GM12878 (cell line): Measurements from ENCODE around the gene C1QTNF7. TPM values are rescaled to one million over a fixed set of nuclear protein-coding genes. Genes with fewer than 3 reads are reported as not detected.

ENCODE experiments used
- ATAC-seq: fragments of 200-7000 bp; cut with Tn5 transposase; 3 replicates; pipeline ENCODE4 v1.9.1; 2020; ENCODE audit warnings: mild to moderate bottlenecking, moderate library complexity
- BruUV-seq: library from RNA; stranded (reverse); fragments of 400-500 nt; replicated peaks from 2 replicates; lab custom pipeline; 2021; lab: Mats Ljungman, UMichigan
- CTCF ChIA-PET: fragments of 300-600 bp; sonication (Branson Sonifier 250); formaldehyde crosslinking; extraction: SDS; loops from one replicate; lab custom pipeline; 2021; ENCODE audit warnings: inconsistent platforms; lab: Yijun Ruan, JAX
- POLR2A ChIA-PET: fragments of 350-600 bp; formaldehyde crosslinking; extraction: SDS; loops from one replicate; lab custom pipeline; 2021; ENCODE audit warnings: inconsistent platforms; lab: Charles Lee
- RAD21 ChIA-PET: fragments of 300-600 bp; sonication (Branson Sonifier 250); formaldehyde crosslinking; loops from one replicate; lab custom pipeline; 2023; ENCODE audit warnings: antibody characterized with exemption; ENCODE audit not compliant: unreplicated experiment; lab: Charles Lee
- SMC1A ChIA-PET: fragments of 300-600 bp; sonication (Branson Sonifier 250); formaldehyde crosslinking; loops from one replicate; lab custom pipeline; 2023; ENCODE audit not compliant: unreplicated experiment, uncharacterized antibody; lab: Charles Lee
- DNase-seq: peaks from one replicate; pipeline ENCODE4 v3.0.0-alpha.2; 2011; ENCODE audit warnings: low read depth, low spot score
- FAIRE-seq: peaks from 3 replicates; lab custom pipeline; 2011; peaks lifted over from hg19 to GRCh38; lab: Jason Lieb, UNC
- H2AFZ ChIP-seq: 2 replicates; pipeline ENCODE4 v1.6.0; 2011; ENCODE audit warnings: low read depth, low read length, control low read depth; ENCODE audit not compliant: control insufficient read depth
- H3K27ac ChIP-seq: 2 replicates; pipeline ENCODE4 v1.5.1; 2011; ENCODE audit warnings: control low read depth; ENCODE audit not compliant: control insufficient read depth, insufficient read depth
- H3K27me3 ChIP-seq, 2 experiments: replicated peaks in 1 of 2; 2 replicates each; pipeline versions ENCODE4 v1.6.0 to v1.6.1; 2011; ENCODE audit warnings: low read length in 1 of 2; ENCODE audit not compliant: control insufficient read depth in 2 of 2, insufficient read depth in 2 of 2
- H3K36me3 ChIP-seq, 2 experiments: 2 replicates each; pipeline ENCODE4 v1.5.1; 2011; ENCODE audit warnings: low read length in 1 of 2; ENCODE audit not compliant: control insufficient read depth in 2 of 2, insufficient read depth in 2 of 2
- H3K4me1 ChIP-seq: 2 replicates; pipeline ENCODE4 v1.6.1; 2011; ENCODE audit warnings: mild to moderate bottlenecking, low read length, moderate library complexity, mixed read lengths; ENCODE audit not compliant: control insufficient read depth, insufficient read depth
- H3K4me2 ChIP-seq: 2 replicates; pipeline ENCODE4 v1.6.0; 2011; ENCODE audit warnings: control low read depth; ENCODE audit not compliant: control insufficient read depth, insufficient read depth
- H3K4me3 ChIP-seq: fragments of 200-600 bp; sonication (generic); 2 replicates; pipeline ENCODE4 v1.5.1; 2016
- H3K79me2 ChIP-seq: 2 replicates; pipeline ENCODE4 v1.6.0; 2011; ENCODE audit warnings: low read length; ENCODE audit not compliant: control insufficient read depth, insufficient read depth
- H3K9ac ChIP-seq: 2 replicates; pipeline ENCODE4 v1.8.0; 2011; ENCODE audit warnings: low read length, control low read depth, mixed read lengths; ENCODE audit not compliant: control insufficient read depth, insufficient read depth
- H3K9me3 ChIP-seq: replicated peaks from 3 replicates; pipeline ENCODE4 v1.5.1; 2011; ENCODE audit warnings: mild to moderate bottlenecking, low read length; ENCODE audit not compliant: control insufficient read depth, insufficient read depth
- H4K20me1 ChIP-seq: 2 replicates; pipeline ENCODE4 v1.6.0; 2011; ENCODE audit not compliant: control insufficient read depth, insufficient read depth
- ETV6 ChIP-seq, 2 experiments: fragments of 450-650 bp in 1 of 2; IDR thresholded peaks in 1 of 2; conservative IDR thresholded peaks in 1 of 2; 2 replicates each; pipeline ENCODE4 v1.6.1; 2014; ENCODE audit warnings: antibody characterized with exemption in 1 of 2, borderline replicate concordance in 1 of 2, low read depth in 1 of 2, mild to moderate bottlenecking in 1 of 2, moderate library complexity in 1 of 2
- HDAC2 ChIP-seq: fragments of 200-600 bp; sonication (generic); IDR thresholded peaks from 2 replicates; pipeline ENCODE4 v1.6.1; 2017
- NFXL1 ChIP-seq: fragments of 450-650 bp; IDR thresholded peaks from 2 replicates; pipeline ENCODE4 v1.6.1; 2017; ENCODE audit warnings: antibody characterized with exemption, mild to moderate bottlenecking, borderline replicate concordance
- SP1 ChIP-seq: IDR thresholded peaks from one replicate; pipeline ENCODE4 v1.6.1; 2011; ENCODE audit warnings: low read depth, low read length
- TAF1 ChIP-seq: IDR thresholded peaks from 2 replicates; pipeline ENCODE4 v1.6.1; 2011; ENCODE audit warnings: mild to moderate bottlenecking, low read depth, low read length, borderline replicate concordance
- ZNF207 ChIP-seq: fragments of 450-650 bp; IDR thresholded peaks from 2 replicates; pipeline ENCODE4 v1.6.1; 2014; ENCODE audit warnings: antibody characterized with exemption, mild to moderate bottlenecking, borderline replicate concordance
- ZNF217 ChIP-seq: fragments of 450-650 bp; IDR thresholded peaks from 2 replicates; pipeline ENCODE4 v1.6.1; 2017; ENCODE audit warnings: antibody characterized with exemption, mild to moderate bottlenecking
- ZNF384 ChIP-seq: IDR thresholded peaks from 2 replicates; pipeline ENCODE4 v1.6.1; 2012; ENCODE audit warnings: low read depth, mild to moderate bottlenecking, low read length, improper control_type of control experiment, borderline replicate concordance
- WGBS: methylation state at CpG from one replicate; pipeline ENCODE4 v1.1.6; 2016; ENCODE audit warnings: low lambda C conversion rate; ENCODE audit not compliant: insufficient replicate concordance, insufficient coverage; ENCODE audit errors: missing lambda C conversion rate; 5-methylcytosine and 5-hydroxymethylcytosine counted together
- in situ Hi-C: fragments of 300-500 bp; cut with MboI; formaldehyde crosslinking; loops from 9 replicates; pipeline ENCODE4 v1.14.3; 2018; ENCODE audit warnings: mixed read lengths
- intact Hi-C: fragments of 100-400 bp; cut with micrococcal nuclease; formaldehyde crosslinking; loops from one replicate; pipeline ENCODE4 v1.14.2; 2022; ENCODE audit not compliant: unreplicated experiment
- polyA plus RNA-seq, 11 experiments: library from polyadenylated mRNA; depleted of rRNA in 4 of 11; unstranded in 6 of 11; stranded (reverse) in 5 of 11; fragments of >200 nt; fragmentation: Nextera tagmentation in 4 of 11; fragmentation: Illumina TruSeq in 1 of 11; extraction: Ambion mirVana in 4 of 11; extraction: Trizol in 1 of 11; gene quantifications; 1 replicate in 1 of 11; 2 replicates in 10 of 11; pipeline versions ENCODE4 v1.2.1 to v1.2.3, GENCODE V29; 2011 to 2016; ENCODE audit warnings: inconsistent platforms in 2 of 11, missing spikeins in 2 of 11, low read depth in 1 of 11
- total RNA-seq, 4 experiments: library from RNA; depleted of rRNA in 3 of 4; stranded (reverse); fragments of >200 nt in 3 of 4; fragmentation: Illumina TruSeq in 1 of 4; extraction: Trizol in 1 of 4; gene quantifications; 2 replicates each; pipeline versions ENCODE4 v1.2.1 to v1.2.3, GENCODE V29; 2013 to 2021

Gene C1QTNF7
- total and polyA plus RNA-seq, 10 of the 15 experiments (the other 5 are each of a cell fraction or from before 2014, with no cell fraction given): not detected

GRCh38 chr4:15427701-15428100 lies at the start of gene C1QTNF7 (continued):
- TF ChIP-seq ZNF384: no peak

- no peak for TF ChIP-seq SP1
- H3K4me3 ChIP-seq: no peak overlapping the region
- ATAC-seq (no peak), DNase-seq (no peak), FAIRE-seq (no peak)
- no peak overlapping the region for H3K27ac ChIP-seq
- no TSS peak for BruUV-seq
- no peaks in the 10 kb centered on the region for H3K36me3 ChIP-seq
- no peak overlapping the region for H2AFZ ChIP-seq
- H3K4me1 ChIP-seq: no peaks in the 10 kb centered on the region
- ChIA-PET RAD21 (interaction anchor here (1.0 kb wide), 1 partner anchor 205 kb away, joined by 3 read pairs; no protein-coding TSS in a partner anchor), SMC1A (interaction anchor here (0.8 to 0.9 kb wide), 2 partner anchors 83 to 140 kb away, joined by 3 read pairs; no protein-coding TSS in a partner anchor), POLR2A (no interaction called here), CTCF (interaction anchor here (0.5 to 2.0 kb wide), 3 partner anchors 18 to 135 kb away, joined by 3 to 12 read pairs (median 4); no protein-coding TSS in a partner anchor)
- H3K27me3 ChIP-seq: no peaks in the 10 kb centered on the region
- no peaks in the 10 kb centered on the region for H4K20me1 ChIP-seq
- 0% methylated on average over 1 of the region's 1 CpG for WGBS
- intact Hi-C loops (no loop called here), in situ Hi-C loops (no loop called here)
- H3K79me2 ChIP-seq: no peaks in the 10 kb centered on the region
- no peaks in the 10 kb centered on the region for H3K9me3 ChIP-seq
- H3K4me2 ChIP-seq: no peak overlapping the region
- no peak overlapping the region for H3K9ac ChIP-seq
Observed at GRCh38 chr4:15378062-15378461, 49.8 kb upstream of the C1QTNF7 start.

GRCh38 chr4:15378493-15378892 lies 49.3 kb upstream of the C1QTNF7 start:
- no TSS peak for BruUV-seq
- no peak overlapping the region for H2AFZ ChIP-seq
- WGBS: 0% methylated on average over 1 of the region's 1 CpG

More at GRCh38 chr4:15378493-15378892, 49.3 kb upstream of the C1QTNF7 start:
- no peaks in the 10 kb centered on the region for H3K9me3 ChIP-seq
- no peak overlapping the region for H3K9ac ChIP-seq
- H3K4me1 ChIP-seq: no peaks in the 10 kb centered on the region
- no peak overlapping the region for H3K4me3 ChIP-seq
- H3K79me2 ChIP-seq: no peaks in the 10 kb centered on the region
- no peak overlapping the region for H3K27ac ChIP-seq
- no peak for DNase-seq
- SMC1A ChIA-PET: interaction anchor here (0.8 to 0.9 kb wide), 2 partner anchors 83 to 140 kb away, joined by 3 read pairs; no protein-coding TSS in a partner anchor
- intact Hi-C loops (no loop called here), in situ Hi-C loops (no loop called here)
- H4K20me1 ChIP-seq: no peaks in the 10 kb centered on the region
- TF ChIP-seq HDAC2 (no peak), ZNF217 (no peak), NFXL1 (no peak), TAF1 (no peak), ZNF207 (no peak), ETV6 (conservative IDR thresholded peaks at IDR 0.05 in 1 of 2, IDR thresholded peaks at IDR 0.05 in 1 of 2; ENCODE audit: borderline replicate concordance in 1 of 2, low read depth in 1 of 2) (no peak)
- H3K4me2 ChIP-seq: no peak overlapping the region
- ATAC-seq: no peak
- no peak for FAIRE-seq
- POLR2A ChIA-PET: no interaction called here
- H3K36me3 ChIP-seq: no peaks in the 10 kb centered on the region
- CTCF ChIA-PET: interaction anchor here (0.5 to 2.0 kb wide), 4 partner anchors 18 to 142 kb away, joined by 3 to 12 read pairs (median 4); no protein-coding TSS in a partner anchor
- H3K27me3 ChIP-seq: no peaks in the 10 kb centered on the region
- RAD21 ChIA-PET: no interaction called here
